ENCODE results near the gene OXNAD1. TPM values are rescaled to one million over a fixed set of nuclear protein-coding genes. Genes with fewer than 3 reads are reported as not detected.

Gene OXNAD1
- total RNA-seq = 11.8 and 21.7 TPM in 2 replicates

GRCh38 chr3:16264708-16265454, at the start of gene OXNAD1, which contains the start of gene DPH3:
Gene OXNAD1 (plus strand): TSS chr3:16265212. CDS start chr3:16270953, 5,741 bp downstream.
Gene DPH3 (minus strand): TSS chr3:16264943. CDS start chr3:16264876, 67 bp downstream.

Other genes with a start within 250 kb of the OXNAD1 start
- gene GALNT15, start 90.5 kb upstream of the OXNAD1 start, total RNA-seq = 0.21 and 0.24 TPM in 2 replicates
- gene DPH3, start 269 bp upstream of the OXNAD1 start, total RNA-seq = 10.2 and 12.5 TPM in 2 replicates
- 6.2 and 36.4 TPM in 2 replicates for gene RFTN1, start 248.5 kb downstream of the OXNAD1 start, total RNA-seq